ENCODE data around the gene SH2D2A. TPM values are rescaled to one million over a fixed set of nuclear protein-coding genes. Genes with fewer than 3 reads are reported as not detected.

The SH2D2A gene
- total RNA-seq, 2 experiments from 2014 or later = 2.1 to 5.8 TPM

- TF ChIP-seq CTCF (conservative IDR thresholded peaks at IDR 0.05; ENCODE audit: low read length) = no peak
- no peak for TF ChIP-seq EZH2phosphoT487 (IDR thresholded peaks at IDR 0.05; ENCODE audit: borderline replicate concordance, low read depth, low read length)
- peaks cover 31% of the 10 kb centered on the region for H3K4me1 ChIP-seq (ENCODE audit: insufficient read depth, low read length, poor library complexity, severe bottlenecking)
- no TSS peak for BruUV-seq (replicated peaks)
- no peak overlapping the region for H3K27ac ChIP-seq (ENCODE audit: low read depth, low read length, poor library complexity, severe bottlenecking)
- no peaks in the 10 kb centered on the region for H4K20me1 ChIP-seq (ENCODE audit: insufficient read depth, low read length)
- no peak overlapping the region for H3K4me3 ChIP-seq (ENCODE audit: low read depth, low read length, poor library complexity, severe bottlenecking)
- no peaks in the 10 kb centered on the region for H3K36me3 ChIP-seq (ENCODE audit: insufficient read depth, low read length)
- no peaks in the 10 kb centered on the region for H3K9me3 ChIP-seq (ENCODE audit: low read length)
- no peak overlapping the region for H2AFZ ChIP-seq (ENCODE audit: low read length)
- POLR2A ChIA-PET = no interaction called here
- intact Hi-C loops (cut with micrococcal nuclease; ENCODE audit: unreplicated experiment) = no loop called here
- no peaks in the 10 kb centered on the region for H3K9me2 ChIP-seq (ENCODE audit: insufficient read depth, low read length)
- no peak for DNase-seq (ENCODE audit: low spot score)
- CTCF ChIA-PET (ENCODE audit: unreplicated experiment) = interaction anchor here (1.1 kb wide), 1 partner anchor 15 kb away, joined by 3 read pairs; no protein-coding TSS in a partner anchor
- H3K4me2 ChIP-seq (ENCODE audit: low read length) = no peak overlapping the region
- no peaks in the 10 kb centered on the region for H3K79me2 ChIP-seq (ENCODE audit: insufficient read depth, low read depth, low read length)
Measured at GRCh38 chr1:156812293-156812990, 4.2 kb downstream of the SH2D2A start.

- no peaks in the 10 kb centered on the region for H4K20me1 ChIP-seq (ENCODE audit: insufficient read depth, low read length)
- no peaks in the 10 kb centered on the region for H3K9me3 ChIP-seq (ENCODE audit: low read length)
- no peak overlapping the region for H3K4me3 ChIP-seq (ENCODE audit: low read depth, low read length, poor library complexity, severe bottlenecking)
- BruUV-seq (replicated peaks) = no TSS peak
- H3K4me1 ChIP-seq (ENCODE audit: insufficient read depth, low read length, poor library complexity, severe bottlenecking) = peaks cover 22% of the 10 kb centered on the region
- no peak overlapping the region for H3K4me2 ChIP-seq (ENCODE audit: low read length)
- H3K9me2 ChIP-seq (ENCODE audit: insufficient read depth, low read length) = no peaks in the 10 kb centered on the region
- intact Hi-C loops (cut with micrococcal nuclease; ENCODE audit: unreplicated experiment) = no loop called here
- TF ChIP-seq EZH2phosphoT487 (IDR thresholded peaks at IDR 0.05; ENCODE audit: borderline replicate concordance, low read depth, low read length) (no peak), CTCF (conservative IDR thresholded peaks at IDR 0.05; ENCODE audit: low read length) (no peak)
- ChIA-PET POLR2A (no interaction called here), CTCF (ENCODE audit: unreplicated experiment) (no interaction called here)
- no peak overlapping the region for H3K27ac ChIP-seq (ENCODE audit: low read depth, low read length, poor library complexity, severe bottlenecking)
- H2AFZ ChIP-seq (ENCODE audit: low read length) = no peak overlapping the region
- H3K36me3 ChIP-seq (ENCODE audit: insufficient read depth, low read length) = no peaks in the 10 kb centered on the region; the same call in 1 of the 2 replicates
- DNase-seq (ENCODE audit: low spot score) = no peak
- no peaks in the 10 kb centered on the region for H3K79me2 ChIP-seq (ENCODE audit: insufficient read depth, low read depth, low read length)
Measured at GRCh38 chr1:156811168-156811567, 5.5 kb downstream of the SH2D2A start.

GRCh38 chr1:156809711-156810366 lies 6.8 kb downstream of the SH2D2A start:
- Histone ChIP-seq H4K20me1 (ENCODE audit: insufficient read depth, low read length) (no peaks in the 10 kb centered on the region), H3K36me3 (ENCODE audit: insufficient read depth, low read length) (no peaks in the 10 kb centered on the region; the same call in 1 of the 2 replicates), H3K9me2 (ENCODE audit: insufficient read depth, low read length) (no peaks in the 10 kb centered on the region), H3K9me3 (ENCODE audit: low read length) (no peaks in the 10 kb centered on the region), H3K4me1 (ENCODE audit: insufficient read depth, low read length, poor library complexity, severe bottlenecking) (peaks cover 18% of the 10 kb centered on the region), H3K27ac (ENCODE audit: low read depth, low read length, poor library complexity, severe bottlenecking) (no peak overlapping the region), H2AFZ (ENCODE audit: low read length) (no peak overlapping the region), H3K4me2 (ENCODE audit: low read length) (no peak overlapping the region), H3K79me2 (ENCODE audit: insufficient read depth, low read depth, low read length) (no peaks in the 10 kb centered on the region), H3K4me3 (ENCODE audit: low read depth, low read length, poor library complexity, severe bottlenecking) (no peak overlapping the region)
- ChIA-PET CTCF (ENCODE audit: unreplicated experiment) (interaction anchor here (1.0 kb wide), 2 partner anchors 9 to 120 kb away, joined by 3 read pairs; no protein-coding TSS in a partner anchor), POLR2A (interaction anchor here (0.6 to 0.7 kb wide), 2 partner anchors 39 to 473 kb away, joined by 4 to 6 read pairs; no protein-coding TSS in a partner anchor)
- TF ChIP-seq CTCF (conservative IDR thresholded peaks at IDR 0.05; ENCODE audit: low read length) (no peak), EZH2phosphoT487 (IDR thresholded peaks at IDR 0.05; ENCODE audit: borderline replicate concordance, low read depth, low read length) (no peak)
- intact Hi-C loops (cut with micrococcal nuclease; ENCODE audit: unreplicated experiment) = no loop called here
- no peak for DNase-seq (ENCODE audit: low spot score)
- BruUV-seq (replicated peaks) = no TSS peak
